HG03575 (cell line): ENCODE measurements around the gene PALM.
"Not testable (repeated sequence)": the region's sequence is repeated elsewhere in the genome, so short reads cannot be mapped to it uniquely, and the experiment has no call there.

Experiments used
- ATAC-seq: cut with Tn5 transposase; IDR thresholded peaks from one replicate; pipeline ENCODE4 v1.9.1; 2021; ENCODE audit not compliant: unreplicated experiment, insufficient number of reproducible peaks, low FRiP score; ENCODE audit errors: extremely low read depth

Gene PALM

DNA sequence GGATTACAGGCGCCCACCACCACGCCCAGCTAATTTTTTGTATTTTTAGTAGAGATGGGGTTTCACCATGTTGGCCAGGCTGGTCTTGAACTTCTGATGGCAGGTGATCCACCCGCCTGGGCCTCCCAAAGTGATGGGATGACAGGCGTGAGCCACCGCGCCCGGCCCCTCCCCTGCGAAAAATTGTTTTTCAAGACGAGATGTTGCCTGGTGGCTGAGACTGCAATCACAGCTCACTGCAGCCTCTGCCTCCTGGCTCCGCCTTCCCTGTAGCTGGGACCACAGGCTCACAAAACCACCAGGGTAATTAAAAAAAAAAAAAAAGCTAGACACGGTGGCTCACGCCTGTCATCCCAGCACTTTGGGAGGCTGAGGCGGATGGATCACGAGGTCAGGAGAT lies 8.8 kb upstream of the PALM start:
- ATAC-seq: not testable (repeated sequence)

DNA sequence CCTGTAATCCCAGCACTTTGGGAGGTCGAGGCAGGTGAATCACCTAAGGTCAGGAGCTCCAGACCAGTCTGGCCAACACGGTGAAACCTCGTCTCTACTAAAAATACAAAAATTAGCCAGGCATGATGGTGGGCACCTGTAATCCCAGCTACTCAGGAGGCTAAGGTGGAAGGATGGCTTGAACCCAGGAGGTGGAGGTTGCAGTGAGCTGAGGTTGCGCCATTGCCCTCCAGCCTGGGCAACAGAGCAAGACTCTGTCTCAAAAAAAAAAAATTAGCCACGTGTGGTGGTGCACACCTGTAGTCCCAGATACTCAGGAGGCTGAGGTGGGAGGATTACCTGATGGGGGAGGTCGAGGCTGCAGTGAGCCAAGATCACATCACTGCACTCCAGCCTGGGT lies 5.9 kb upstream of the PALM start:
- not testable (repeated sequence) for ATAC-seq

GRCh38 chr19:703329-703650 lies 5.4 kb upstream of the PALM start:
- ATAC-seq: no peak

DNA sequence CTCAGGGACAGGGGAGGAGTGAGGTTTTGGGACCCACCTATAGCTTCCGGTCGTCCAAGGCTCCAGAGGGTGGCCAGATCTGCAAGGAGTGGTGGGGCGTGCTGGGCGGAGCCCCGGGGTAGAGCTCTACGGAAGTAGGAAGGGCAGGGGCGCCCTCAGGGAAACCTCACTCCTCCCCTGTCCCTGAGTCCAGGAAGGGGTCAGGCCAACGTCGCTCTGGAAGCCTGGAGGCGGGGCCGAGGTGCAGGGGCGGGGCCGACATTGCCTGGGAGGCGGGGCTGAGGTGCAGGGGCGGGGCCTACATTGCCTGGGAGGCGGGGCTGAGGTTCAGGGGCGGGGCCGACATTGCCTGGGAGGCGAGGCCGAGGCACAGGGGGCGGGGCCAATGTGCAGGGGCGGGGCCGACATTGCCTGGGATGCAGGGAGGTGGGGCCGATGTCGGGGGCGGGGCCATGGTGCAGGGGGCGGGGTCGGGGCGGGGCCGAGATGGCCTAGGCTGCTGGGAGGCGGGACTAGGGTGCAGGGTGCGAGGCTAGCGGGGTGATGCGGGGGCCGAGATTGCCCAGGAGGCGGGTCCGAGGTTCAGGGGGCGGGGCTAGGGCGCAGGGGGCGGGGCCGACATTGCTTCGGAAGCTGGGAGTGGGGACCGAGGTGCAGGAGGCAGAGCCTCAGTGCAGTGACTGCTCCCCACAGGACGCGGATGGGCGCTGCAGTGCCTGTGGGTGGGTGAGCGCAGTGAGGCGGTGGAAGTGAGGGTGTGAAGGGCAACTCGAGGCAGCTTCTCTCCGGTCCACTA lies 4.9 kb upstream of the PALM start:
- no peak for ATAC-seq

GRCh38 chr19:704447-704741 lies 4.3 kb upstream of the PALM start:
- no peak for ATAC-seq

DNA sequence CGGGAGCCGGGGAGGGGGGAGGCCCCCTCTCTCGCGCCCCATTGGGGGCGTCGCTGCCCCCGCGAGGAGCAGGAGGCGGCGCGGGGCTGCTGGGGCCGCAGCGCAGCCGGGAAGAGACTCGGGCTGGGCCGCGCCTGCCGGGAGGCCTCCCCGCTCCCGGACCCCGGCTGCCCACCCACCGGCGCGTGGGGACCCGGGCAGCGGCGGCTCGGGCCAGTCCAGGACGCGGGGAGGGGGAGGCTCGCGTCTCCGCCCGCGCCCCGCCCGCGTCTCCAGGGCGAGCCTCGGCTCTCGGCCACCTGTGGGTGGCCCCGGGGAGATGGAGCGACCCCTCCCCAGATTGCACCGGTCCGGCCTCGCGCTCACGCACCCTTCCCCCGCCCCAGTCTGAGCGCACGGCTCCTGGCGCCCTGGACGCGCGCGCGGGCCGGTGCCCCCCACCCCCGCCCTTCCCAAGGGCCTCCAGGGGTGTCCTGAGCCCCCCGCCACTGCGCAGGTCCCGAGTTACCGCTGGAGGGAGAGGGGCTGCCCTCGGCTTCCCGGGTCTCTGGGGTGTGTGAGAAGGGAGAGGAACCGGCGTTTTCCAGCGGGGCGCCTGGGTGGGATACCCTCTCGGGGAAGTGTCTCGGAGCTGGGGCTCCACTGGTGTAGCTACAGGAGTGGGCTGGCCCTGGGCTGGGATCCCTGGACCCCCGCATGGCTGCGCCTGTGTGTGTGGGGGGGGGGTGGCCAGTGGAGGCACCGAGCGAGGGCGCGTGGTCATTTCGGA lies 645 bp downstream of the PALM start:
- no peak for ATAC-seq

DNA sequence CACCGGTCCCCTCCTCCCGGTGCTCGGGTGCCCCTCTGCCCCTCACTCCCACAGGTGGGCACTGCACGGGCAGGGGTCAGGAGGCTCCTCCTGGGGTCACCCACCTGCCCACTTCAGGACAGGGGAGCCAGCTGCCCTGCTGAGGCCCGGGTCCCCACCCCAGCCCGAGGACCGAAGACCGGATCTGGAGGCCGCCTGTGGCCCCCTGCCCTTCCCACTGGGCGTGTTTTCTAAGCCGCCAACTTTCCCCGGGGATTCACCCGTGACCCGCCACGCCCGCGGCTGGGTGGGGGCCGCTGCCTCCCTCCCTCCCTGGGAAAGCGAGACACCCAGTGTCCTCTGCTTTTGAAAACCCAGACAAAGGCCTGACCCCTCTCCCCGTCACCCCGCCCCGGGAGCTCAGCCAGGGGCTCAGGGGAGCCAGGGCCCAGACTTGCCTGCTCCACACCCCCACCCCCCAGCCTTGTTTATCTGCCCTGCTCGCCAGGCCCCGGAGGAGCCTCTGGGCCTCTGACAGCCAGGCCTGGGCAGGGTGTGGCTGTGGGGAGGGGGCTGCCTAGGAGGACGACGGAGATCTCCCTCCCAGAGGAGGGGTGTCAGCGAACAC lies 1.3 kb downstream of the PALM start:
- no peak for ATAC-seq

DNA sequence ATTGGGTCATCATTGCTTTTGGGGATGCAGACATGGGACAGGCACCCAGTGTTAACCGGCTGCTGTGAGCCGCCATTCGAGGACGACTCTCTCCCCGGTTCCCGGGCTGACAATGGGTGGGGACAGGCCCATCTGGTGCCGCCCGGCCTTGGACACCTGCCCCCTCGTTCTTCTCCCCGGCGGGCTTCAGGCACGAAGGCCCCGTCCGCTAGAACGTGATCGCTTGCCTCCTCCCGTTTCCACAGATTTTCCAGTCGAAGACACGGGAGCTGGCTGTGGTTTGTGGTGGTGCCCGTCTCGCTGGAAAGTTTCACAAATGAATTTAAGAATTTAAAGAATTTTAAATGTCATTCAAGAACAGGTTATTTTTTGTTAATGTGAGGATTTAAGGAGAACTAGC lies 2.0 kb downstream of the PALM start:
- ATAC-seq: no peak

DNA sequence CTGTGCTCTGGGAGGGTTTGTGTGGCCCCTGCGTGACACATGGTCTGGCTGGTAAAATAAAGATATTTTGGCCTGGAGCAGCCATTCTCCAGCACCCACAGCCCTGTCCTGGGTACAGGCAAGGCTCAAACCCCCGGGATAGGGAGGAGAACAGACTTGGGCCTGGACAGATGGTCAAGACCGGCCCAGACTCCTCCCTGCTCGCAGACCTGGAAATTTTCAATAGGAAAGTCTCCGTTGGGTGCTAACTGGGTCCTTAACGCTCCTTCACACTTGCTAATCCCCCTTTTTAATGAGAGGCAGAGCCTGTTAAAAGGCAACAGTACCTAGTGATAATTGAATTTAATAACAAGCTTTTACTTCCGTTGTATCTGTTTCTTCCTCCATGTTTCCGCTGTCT lies 2.5 kb downstream of the PALM start:
- ATAC-seq: no peak

GRCh38 chr19:715347-715746 lies 6.6 kb downstream of the PALM start:
- ATAC-seq: no peak

DNA sequence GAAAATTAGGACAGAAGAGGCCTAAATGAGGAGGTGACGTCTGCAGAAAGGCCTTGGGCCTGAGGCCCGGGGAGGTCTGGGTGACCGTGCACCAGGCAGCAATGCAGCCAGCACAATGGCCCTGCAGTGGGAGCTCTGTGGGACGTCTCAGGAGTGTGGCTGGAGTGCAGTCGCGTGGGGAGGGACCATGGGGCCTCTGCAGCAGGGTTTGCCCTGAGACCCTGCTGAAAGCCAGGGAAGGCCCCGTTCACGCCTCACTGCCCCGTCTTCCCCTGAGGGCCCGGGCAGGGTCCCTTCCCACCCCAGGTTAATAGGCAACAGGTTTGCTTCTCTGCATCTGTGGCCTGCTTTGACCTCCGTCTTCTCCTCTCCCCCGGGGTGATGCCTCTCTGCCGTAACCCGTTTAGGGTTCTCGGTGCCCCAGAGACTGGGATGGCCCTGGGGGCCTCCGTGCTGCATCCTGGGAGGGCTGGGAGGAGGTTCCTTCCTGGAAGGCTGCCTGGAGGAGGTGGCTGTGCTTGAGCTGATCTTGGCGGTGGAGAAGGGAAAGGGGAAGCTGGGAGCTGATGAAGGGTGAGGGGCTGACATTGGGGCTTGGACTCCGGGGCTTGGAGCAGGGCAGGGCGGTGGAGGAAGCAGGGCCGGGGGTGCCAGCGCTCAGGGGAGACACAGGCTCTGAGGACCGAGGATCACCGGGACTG lies 9.7 kb downstream of the PALM start:
- ATAC-seq: no peak

- no peak for ATAC-seq
These were observed 10.3 kb downstream of the PALM start for GRCh38 chr19:718991-719512.

DNA sequence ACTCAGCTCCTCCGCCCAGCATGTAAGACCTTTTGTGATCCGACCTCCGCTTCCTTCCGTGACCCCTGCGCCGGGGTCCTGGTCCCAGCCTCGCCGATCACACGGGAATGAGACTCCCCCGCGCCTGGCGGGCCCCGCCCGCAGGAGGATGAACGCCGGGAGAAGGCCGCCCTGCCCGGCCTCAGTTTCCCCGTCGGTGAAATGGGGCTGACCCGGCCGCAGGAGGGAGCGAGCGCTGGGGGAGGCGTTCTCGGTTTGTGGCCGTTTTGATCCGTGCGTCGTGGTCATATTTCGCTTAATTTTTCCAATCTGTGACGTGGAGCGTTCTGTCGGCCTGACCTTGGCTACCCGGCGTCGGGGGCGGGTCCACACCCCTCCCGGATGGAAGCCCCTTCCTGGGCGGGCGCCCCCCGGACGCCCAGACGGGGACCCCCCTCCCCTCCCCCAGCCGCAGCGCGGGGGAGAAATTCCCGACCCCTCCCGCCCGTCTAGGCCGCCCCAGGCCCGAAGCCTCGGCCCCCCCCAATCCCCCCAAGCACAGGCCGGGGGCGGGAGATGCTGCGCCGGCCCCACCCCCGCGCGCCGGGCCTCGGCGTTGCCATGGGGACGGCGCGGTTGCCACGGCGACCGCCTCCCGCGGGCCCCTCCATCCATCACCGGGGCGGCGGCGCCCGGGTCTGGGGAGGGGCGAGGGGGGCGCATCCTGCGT lies 11.1 kb downstream of the PALM start:
- ATAC-seq: no peak

GRCh38 chr19:720345-721160 lies 11.8 kb downstream of the PALM start:
- ATAC-seq: no peak

- no peak for ATAC-seq
These were observed 13.9 kb downstream of the PALM start for GRCh38 chr19:722553-723101.

DNA sequence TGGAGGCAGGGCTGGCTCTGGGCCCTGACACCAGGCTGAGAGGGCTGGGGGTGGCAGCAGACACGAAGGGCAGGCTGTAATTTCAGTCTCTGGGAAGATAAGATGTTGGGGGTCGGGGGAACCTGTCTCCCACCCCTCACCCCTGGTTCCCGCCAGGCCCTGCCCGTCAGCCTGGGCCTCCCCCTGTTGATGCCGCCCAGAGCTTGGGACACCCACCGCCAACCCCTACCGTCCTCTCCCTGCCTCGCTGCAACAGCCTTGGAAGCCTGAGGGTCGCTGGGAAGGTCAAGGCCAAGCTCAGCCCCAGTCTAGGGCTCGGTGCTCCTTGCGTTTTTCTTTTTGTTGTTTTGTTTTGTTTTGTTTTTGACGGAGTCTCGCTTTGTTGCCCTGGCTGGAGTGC lies 14.5 kb downstream of the PALM start:
- no peak for ATAC-seq

GRCh38 chr19:723714-724113 lies 15.0 kb downstream of the PALM start:
- ATAC-seq: no peak

GRCh38 chr19:725461-726089 lies 16.8 kb downstream of the PALM start:
- ATAC-seq: no peak
